Thyroid gland (tissue), 4 donors: ENCODE data around the gene FHDC1.

Experiments used
- CTCF ChIP-seq, 6 experiments: fragments of 200-600 bp in 3 of 6; fragments of 450-650 bp in 3 of 6; sonication (generic) in 3 of 6; IDR thresholded peaks; one replicate each; pipeline ENCODE4 v1.5.1; 2016 to 2019; ENCODE audit warnings: antibody characterized with exemption in 6 of 6, mild to moderate bottlenecking in 2 of 6, inconsistent platforms in 1 of 6, moderate library complexity in 1 of 6
- POLR2A ChIP-seq, 2 donors: fragments of 450-650 bp; IDR thresholded peaks; one replicate each; pipeline ENCODE4 v1.6.1; 2017; ENCODE audit warnings: antibody characterized with exemption in 2 of 2, mild to moderate bottlenecking in 2 of 2, moderate library complexity in 1 of 2

DNA sequence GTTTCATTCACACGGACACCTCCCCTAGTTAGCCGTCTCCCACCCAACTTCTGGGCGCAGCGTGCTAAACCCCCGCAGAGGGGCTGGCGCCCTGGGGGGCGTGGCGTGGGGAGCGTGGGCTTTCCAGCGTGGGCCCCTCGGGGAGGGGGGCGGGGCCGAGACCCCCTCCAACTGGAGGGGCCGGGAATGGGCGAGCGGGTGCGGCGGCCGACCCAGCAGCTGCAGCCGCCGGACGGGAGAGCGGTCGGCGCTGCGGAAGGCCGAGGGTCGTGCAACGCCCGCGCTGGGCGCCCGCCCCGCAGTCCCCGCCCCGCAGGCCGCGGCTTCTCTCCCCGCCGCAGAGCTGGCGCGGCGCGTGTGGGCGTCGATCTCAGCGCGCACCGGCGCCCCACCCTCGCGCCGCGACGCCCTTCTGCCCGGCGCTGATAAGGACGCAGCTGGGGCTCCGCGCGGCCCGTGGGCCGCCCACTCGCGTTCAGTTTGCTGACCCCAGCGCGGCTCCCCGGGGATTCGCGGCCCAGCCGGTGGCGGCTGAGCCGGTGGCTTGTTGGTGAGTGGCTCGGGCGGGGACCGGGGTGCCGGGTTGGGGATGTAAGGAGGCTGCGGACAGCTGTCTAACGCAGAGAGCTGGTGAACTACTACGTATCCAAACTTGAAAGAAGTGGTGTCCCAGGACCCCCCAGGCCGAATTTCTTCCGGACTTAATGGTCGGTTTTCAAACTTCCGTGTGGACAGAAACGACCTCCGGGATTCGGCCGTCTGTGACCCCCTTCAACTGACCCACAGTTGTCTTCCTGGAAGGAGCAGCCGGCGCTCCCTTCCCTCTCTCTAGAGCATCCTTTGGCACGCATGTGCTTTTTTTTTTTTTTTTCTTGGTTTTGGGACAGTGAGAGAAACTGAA, 1.5 kb downstream of the FHDC1 start:
- peak in 1 of 2 donors; percentile 63 for TF ChIP-seq POLR2A (IDR thresholded peaks at IDR 0.05)
- no peak for TF ChIP-seq CTCF (IDR thresholded peaks at IDR 0.05)
